MM.1S (cell line): ENCODE measurements around the gene DCDC2.

Experiments used
- DNase-seq: peaks from one replicate; pipeline ENCODE4 v3.0.0-alpha.2; 2015
- H2AFZ ChIP-seq: fragments of 300-600 bp; sonication (generic); 2 replicates; pipeline ENCODE4 v1.6.0; 2016; ENCODE audit warnings: antibody characterized with exemption, low read length
- H3F3A ChIP-seq: fragments of 300-600 bp; sonication (generic); 2 replicates; pipeline ENCODE4 v1.6.1; 2016; ENCODE audit warnings: mild to moderate bottlenecking, antibody characterized with exemption, low read length, moderate library complexity, mixed read lengths; ENCODE audit not compliant: insufficient read depth
- H3K27ac ChIP-seq: fragments of 300-600 bp; sonication (generic); 2 replicates; pipeline ENCODE4 v1.5.1; 2016; ENCODE audit warnings: mild to moderate bottlenecking, low read length
- H3K27me3 ChIP-seq: fragments of 300-600 bp; sonication (generic); replicated peaks from 2 replicates; pipeline ENCODE4 v1.6.0; 2016; ENCODE audit warnings: low read length; ENCODE audit not compliant: insufficient read depth
- H3K36me3 ChIP-seq: fragments of 300-600 bp; sonication (generic); replicated peaks from 2 replicates; pipeline ENCODE4 v1.6.1; 2016; ENCODE audit warnings: mild to moderate bottlenecking, low read length, mixed read lengths; ENCODE audit not compliant: insufficient read depth
- H3K4me1 ChIP-seq: fragments of 300-600 bp; sonication (generic); 2 replicates; pipeline ENCODE4 v1.6.1; 2016; ENCODE audit warnings: low read length, mixed read lengths
- H3K4me2 ChIP-seq: fragments of 300-600 bp; sonication (generic); 2 replicates; pipeline ENCODE4 v1.6.0; 2016; ENCODE audit warnings: low read depth, low read length
- H3K4me3 ChIP-seq: fragments of 300-600 bp; sonication (generic); 2 replicates; pipeline ENCODE4 v1.5.1; 2016; ENCODE audit warnings: low read length, mixed read lengths
- H3K79me2 ChIP-seq: fragments of 300-600 bp; sonication (generic); 2 replicates; pipeline ENCODE4 v1.6.1; 2016; ENCODE audit warnings: mixed run types, low read length, mixed read lengths
- H3K9ac ChIP-seq: fragments of 300-600 bp; sonication (generic); 2 replicates; pipeline ENCODE4 v1.6.1; 2016; ENCODE audit warnings: low read length, mixed read lengths
- H3K9me2 ChIP-seq: fragments of 300-600 bp; sonication (generic); replicated peaks from 2 replicates; pipeline ENCODE4 v1.6.1; 2016; ENCODE audit warnings: mild to moderate bottlenecking, low read length, mixed read lengths; ENCODE audit not compliant: insufficient read depth
- H3K9me3 ChIP-seq: fragments of 300-600 bp; sonication (generic); replicated peaks from 2 replicates; pipeline ENCODE4 v1.6.1; 2016; ENCODE audit warnings: mild to moderate bottlenecking, low read length, mixed read lengths; ENCODE audit not compliant: insufficient read depth
- H4K20me1 ChIP-seq: fragments of 300-600 bp; sonication (generic); 2 replicates; pipeline ENCODE4 v1.6.1; 2016; ENCODE audit warnings: mild to moderate bottlenecking, low read length, moderate library complexity, mixed read lengths; ENCODE audit not compliant: insufficient read depth
- CTCF ChIP-seq: fragments of 300-600 bp; sonication (generic); IDR thresholded peaks from 2 replicates; pipeline ENCODE4 v1.5.1; 2016; ENCODE audit warnings: antibody characterized with exemption, low read length, mixed read lengths
- EZH2 ChIP-seq: fragments of 300-600 bp; sonication (generic); optimal IDR thresholded peaks from 2 replicates; pipeline ENCODE3; 2017; ENCODE audit warnings: low read depth, mild to moderate bottlenecking, antibody characterized with exemption, low read length, mixed read lengths
- EZH2phosphoT487 ChIP-seq: fragments of 300-600 bp; sonication (generic); IDR thresholded peaks from 2 replicates; pipeline ENCODE4 v1.6.1; 2018; ENCODE audit warnings: antibody characterized with exemption, low read length

Gene DCDC2

GRCh38 chr6:24255676-24256075 is 102.2 kb downstream of the DCDC2 start:
- peaks cover 7% of the 10 kb centered on the region; the same call in 1 of the 2 replicates for H3F3A ChIP-seq
- DNase-seq: peak; percentile 86
- no peak overlapping the region for H3K4me3 ChIP-seq
- H3K9ac ChIP-seq: no peak overlapping the region
- H3K79me2 ChIP-seq: no peaks in the 10 kb centered on the region
- H3K27me3 ChIP-seq: no peaks in the 10 kb centered on the region
- peaks cover 16% of the 10 kb centered on the region for H3K4me1 ChIP-seq
- H4K20me1 ChIP-seq: no peaks in the 10 kb centered on the region
- H3K4me2 ChIP-seq: peak overlapping the region; percentile 18
- H2AFZ ChIP-seq: no peak overlapping the region
- H3K9me2 ChIP-seq: no peaks in the 10 kb centered on the region
- H3K27ac ChIP-seq: peak overlapping the region; percentile 35; the same call in 1 of the 2 replicates
- H3K9me3 ChIP-seq: no peaks in the 10 kb centered on the region
- TF ChIP-seq EZH2phosphoT487 (no peak), EZH2 (no peak)
- no peaks in the 10 kb centered on the region for H3K36me3 ChIP-seq

- Histone ChIP-seq H2AFZ (no peak overlapping the region), H3K9me3 (no peaks in the 10 kb centered on the region), H3K27me3 (no peaks in the 10 kb centered on the region), H3K79me2 (no peaks in the 10 kb centered on the region), H3K9ac (no peak overlapping the region), H3K4me1 (peaks cover 16% of the 10 kb centered on the region), H3F3A (peaks cover 7% of the 10 kb centered on the region; the same call in 1 of the 2 replicates), H3K9me2 (no peaks in the 10 kb centered on the region), H3K4me3 (no peak overlapping the region), H3K36me3 (no peaks in the 10 kb centered on the region), H3K27ac (no peak overlapping the region), H3K4me2 (no peak overlapping the region), H4K20me1 (no peaks in the 10 kb centered on the region)
- DNase-seq: no peak
- TF ChIP-seq EZH2 (no peak), CTCF (no peak), EZH2phosphoT487 (no peak)
These were observed 104.5 kb downstream of the DCDC2 start for GRCh38 chr6:24253360-24253759.

GRCh38 chr6:24252280-24252679 is 105.6 kb downstream of the DCDC2 start:
- no peaks in the 10 kb centered on the region for H4K20me1 ChIP-seq
- TF ChIP-seq EZH2phosphoT487 (no peak), CTCF (no peak), EZH2 (no peak)

GRCh38 chr6:24251339-24251738 is 106.5 kb downstream of the DCDC2 start:
- H3K9me3 ChIP-seq: no peaks in the 10 kb centered on the region
- H3K9ac ChIP-seq: no peak overlapping the region
- no peaks in the 10 kb centered on the region for H3K79me2 ChIP-seq
- H3K4me3 ChIP-seq: no peak overlapping the region
- H3K27me3 ChIP-seq: no peaks in the 10 kb centered on the region
- H3K4me1 ChIP-seq: peaks cover 13% of the 10 kb centered on the region
- no peak overlapping the region for H3K27ac ChIP-seq
- H2AFZ ChIP-seq: no peak overlapping the region
- H3K4me2 ChIP-seq: no peak overlapping the region
- TF ChIP-seq EZH2: no peak
- TF ChIP-seq CTCF: no peak
- no peak for DNase-seq
- H3F3A ChIP-seq: peaks cover 7% of the 10 kb centered on the region; the same call in 1 of the 2 replicates
- H3K9me2 ChIP-seq: no peaks in the 10 kb centered on the region
- no peaks in the 10 kb centered on the region for H3K36me3 ChIP-seq
- no peaks in the 10 kb centered on the region for H4K20me1 ChIP-seq

More at GRCh38 chr6:24252280-24252679, 105.6 kb downstream of the DCDC2 start:
- Histone ChIP-seq H3K36me3 (no peaks in the 10 kb centered on the region), H3K9ac (no peak overlapping the region), H3K4me2 (no peak overlapping the region), H3K9me2 (no peaks in the 10 kb centered on the region), H3K4me1 (peaks cover 16% of the 10 kb centered on the region), H3K79me2 (no peaks in the 10 kb centered on the region), H2AFZ (no peak overlapping the region), H3K9me3 (no peaks in the 10 kb centered on the region), H3F3A (peaks cover 7% of the 10 kb centered on the region; the same call in 1 of the 2 replicates), H3K4me3 (no peak overlapping the region), H3K27ac (no peak overlapping the region), H3K27me3 (no peaks in the 10 kb centered on the region)
- no peak for DNase-seq
